ENCODE results near the gene ZBTB16. TPM values are rescaled to one million over a fixed set of nuclear protein-coding genes. Genes with fewer than 3 reads are reported as not detected.

ZBTB16 gene
- polyA plus RNA-seq, 1 experiment, result not detected

GRCh38 chr11:114201219-114201618 lies 141.7 kb downstream of the ZBTB16 start:
- Histone ChIP-seq H3K27me3 (ENCODE audit: control insufficient read depth, insufficient read depth, low read length) (peaks cover 3% of the 10 kb centered on the region), H3K27ac (ENCODE audit: low read depth, low read length) (no peak overlapping the region), H3K4me3 (ENCODE audit: low read depth, low read length) (no peak overlapping the region), H3K9me3 (ENCODE audit: control insufficient read depth, insufficient read depth, low read length) (no peaks in the 10 kb centered on the region)
- TF ChIP-seq CTCF (IDR thresholded peaks at IDR 0.05; ENCODE audit: low read depth, low read length), result no peak
- POLR2A ChIA-PET, result no interaction called here
- no peak for DNase-seq (ENCODE audit: low read depth, low spot score)
- CTCF ChIA-PET, result no interaction called here

GRCh38 chr11:114202011-114202609 lies 142.6 kb downstream of the ZBTB16 start:
- no peak for DNase-seq (ENCODE audit: low read depth, low spot score)
- no peak for TF ChIP-seq CTCF (IDR thresholded peaks at IDR 0.05; ENCODE audit: low read depth, low read length)
- Histone ChIP-seq H3K4me3 (ENCODE audit: low read depth, low read length) (no peak overlapping the region), H3K9me3 (ENCODE audit: control insufficient read depth, insufficient read depth, low read length) (no peaks in the 10 kb centered on the region), H3K27ac (ENCODE audit: low read depth, low read length) (no peak overlapping the region), H3K27me3 (ENCODE audit: control insufficient read depth, insufficient read depth, low read length) (peaks cover 3% of the 10 kb centered on the region)
- POLR2A ChIA-PET, result no interaction called here
- CTCF ChIA-PET, result no interaction called here

GRCh38 chr11:114207096-114207495 lies 147.6 kb downstream of the ZBTB16 start:
- Histone ChIP-seq H3K27me3 (ENCODE audit: control insufficient read depth, insufficient read depth, low read length) (peaks cover 10% of the 10 kb centered on the region), H3K27ac (ENCODE audit: low read depth, low read length) (no peak overlapping the region), H3K9me3 (ENCODE audit: control insufficient read depth, insufficient read depth, low read length) (no peaks in the 10 kb centered on the region), H3K4me3 (ENCODE audit: low read depth, low read length) (no peak overlapping the region)
- no peak for TF ChIP-seq CTCF (IDR thresholded peaks at IDR 0.05; ENCODE audit: low read depth, low read length)
- no peak for DNase-seq (ENCODE audit: low read depth, low spot score)
- ChIA-PET CTCF (no interaction called here), POLR2A (no interaction called here)

- TF ChIP-seq CTCF (IDR thresholded peaks at IDR 0.05; ENCODE audit: low read depth, low read length), result no peak
- no peak overlapping the region for H3K4me3 ChIP-seq (ENCODE audit: low read depth, low read length)
- POLR2A ChIA-PET, result no interaction called here
- H3K27me3 ChIP-seq (ENCODE audit: control insufficient read depth, insufficient read depth, low read length), result peaks cover 10% of the 10 kb centered on the region
- CTCF ChIA-PET, result no interaction called here
- DNase-seq (ENCODE audit: low read depth, low spot score), result no peak
- no peak overlapping the region for H3K27ac ChIP-seq (ENCODE audit: low read depth, low read length)
- H3K9me3 ChIP-seq (ENCODE audit: control insufficient read depth, insufficient read depth, low read length), result no peaks in the 10 kb centered on the region
These were observed 148.9 kb downstream of the ZBTB16 start for GRCh38 chr11:114208377-114208776.

GRCh38 chr11:114209343-114209742 lies 149.8 kb downstream of the ZBTB16 start:
- ChIA-PET POLR2A (no interaction called here), CTCF (interaction anchor here (0.9 kb wide), 1 partner anchor 26 kb away, joined by 3 read pairs; no protein-coding TSS in a partner anchor)
- DNase-seq (ENCODE audit: low read depth, low spot score), result no peak
- Histone ChIP-seq H3K27me3 (ENCODE audit: control insufficient read depth, insufficient read depth, low read length) (peaks cover 10% of the 10 kb centered on the region), H3K9me3 (ENCODE audit: control insufficient read depth, insufficient read depth, low read length) (no peaks in the 10 kb centered on the region), H3K4me3 (ENCODE audit: low read depth, low read length) (no peak overlapping the region), H3K27ac (ENCODE audit: low read depth, low read length) (no peak overlapping the region)
- TF ChIP-seq CTCF (IDR thresholded peaks at IDR 0.05; ENCODE audit: low read depth, low read length), result no peak
